GM18951 (cell line): ENCODE results near the gene MRPL11.
"Not testable (repeated sequence)": the region's sequence is repeated elsewhere in the genome, so short reads cannot be mapped to it uniquely, and the experiment has no call there.

Source experiments
- POLR2A ChIP-seq: IDR thresholded peaks from 4 replicates; pipeline ENCODE4 v1.6.1; 2011; ENCODE audit warnings: mild to moderate bottlenecking; ENCODE audit not compliant: insufficient read length, insufficient read depth; ENCODE audit errors: extremely low read depth
- in situ Hi-C: fragments of 300-500 bp; cut with MboI; formaldehyde crosslinking; loops from one replicate; pipeline ENCODE4 v1.12.0; 2022; ENCODE audit warnings: low sequenced_read_pairs, mixed read lengths, inconsistent platforms; ENCODE audit not compliant: unreplicated experiment

Gene MRPL11

DNA sequence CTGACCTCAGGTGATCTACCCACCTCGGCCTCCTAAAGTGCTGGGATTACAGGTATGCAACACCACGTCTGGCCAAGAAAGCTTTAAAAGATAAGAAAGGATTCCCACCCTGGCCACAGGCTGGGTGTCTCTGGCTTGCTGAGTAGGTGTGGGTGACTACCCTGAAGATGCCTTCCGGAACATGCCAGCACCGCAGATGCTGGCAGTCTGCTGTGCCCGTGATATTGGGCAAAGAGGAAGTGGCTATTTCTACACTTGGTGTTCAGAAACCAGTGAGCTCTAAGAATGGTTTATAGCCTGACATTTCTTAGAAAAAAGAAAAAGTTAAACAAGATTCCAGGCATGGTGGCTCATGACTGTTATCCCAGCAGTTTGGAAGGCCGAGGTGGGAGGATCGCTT is 6.1 kb downstream of the MRPL11 start:
- in situ Hi-C loops: no loop called here
- TF ChIP-seq POLR2A: no peak

- in situ Hi-C loops: not testable (repeated sequence)
Measured at GRCh38 chr11:66431871-66432329, 6.7 kb downstream of the MRPL11 start.

GRCh38 chr11:66431287-66431686 is 7.4 kb downstream of the MRPL11 start:
- in situ Hi-C loops: not testable (repeated sequence)

DNA sequence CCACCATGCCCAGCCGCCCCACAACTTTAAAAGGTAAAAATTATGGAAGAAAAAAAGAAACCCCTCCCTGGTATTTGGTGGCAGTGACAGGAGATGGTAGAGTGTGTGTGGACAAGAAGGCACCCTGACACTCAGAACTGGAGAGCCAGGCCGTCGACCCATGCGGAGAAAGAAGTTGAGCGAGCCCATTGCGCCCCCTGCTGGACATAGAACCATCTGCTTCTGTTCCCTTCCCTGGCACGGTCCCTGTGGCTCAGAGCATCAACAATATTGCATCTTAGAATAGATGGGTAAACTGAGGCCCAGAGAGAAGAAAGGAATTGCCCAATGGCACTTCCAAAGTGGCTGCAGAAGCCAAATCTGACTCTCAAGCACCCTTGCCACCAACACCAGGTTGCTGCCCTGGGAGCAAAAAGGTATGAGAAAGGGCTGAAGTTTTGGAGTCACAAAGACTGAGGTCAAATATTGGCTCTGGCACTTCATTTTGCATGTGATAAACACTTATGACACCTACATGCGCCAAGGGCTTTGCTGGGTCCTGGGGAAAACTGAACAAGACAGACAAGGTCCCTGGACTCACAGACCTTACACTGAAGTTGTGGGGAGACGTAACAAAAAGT is 8.6 kb downstream of the MRPL11 start:
- TF ChIP-seq POLR2A: no peak
- in situ Hi-C loops: no loop called here

- no peak for TF ChIP-seq POLR2A
- in situ Hi-C loops: no loop called here
Measured at GRCh38 chr11:66428933-66429332, 9.7 kb downstream of the MRPL11 start.

GRCh38 chr11:66426314-66426713 is 12.3 kb downstream of the MRPL11 start:
- TF ChIP-seq POLR2A: no peak
- in situ Hi-C loops: no loop called here

DNA sequence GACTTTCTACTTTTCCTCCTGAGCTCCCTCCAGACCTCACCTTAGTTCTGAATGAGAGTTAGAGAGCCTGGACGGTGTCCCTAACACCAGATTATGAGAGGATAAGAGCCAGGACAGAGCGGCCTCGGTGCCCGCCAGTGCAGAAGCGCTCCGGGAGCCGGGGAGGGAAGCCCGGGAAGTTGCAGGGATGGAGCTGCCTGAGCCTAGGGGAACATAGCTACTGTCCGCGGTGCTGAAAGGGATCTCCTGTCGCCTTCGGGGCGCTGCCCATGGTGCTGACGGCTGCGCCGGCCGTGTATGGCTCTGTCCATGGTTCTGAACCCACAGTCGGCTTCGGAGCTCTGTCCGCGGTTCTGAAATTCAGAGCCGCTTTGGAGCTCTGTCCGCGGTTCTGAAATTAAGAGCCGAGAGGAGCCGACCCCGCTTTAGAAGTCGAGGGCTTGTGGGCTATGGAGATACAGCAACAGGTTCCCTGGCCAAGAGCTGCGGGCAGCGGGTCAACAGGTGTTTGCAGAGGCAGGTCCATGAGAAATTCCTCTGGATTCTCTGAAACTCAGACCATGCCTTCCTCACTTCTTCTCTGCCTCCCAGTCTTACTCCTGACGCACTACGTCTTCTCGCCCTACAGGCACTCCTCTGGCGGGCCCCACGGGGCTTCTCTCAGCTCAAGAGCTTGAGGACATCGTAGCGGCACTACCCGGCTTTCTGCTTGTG is 17.0 kb downstream of the MRPL11 start:
- in situ Hi-C loops: no loop called here
- no peak for TF ChIP-seq POLR2A

GRCh38 chr11:66420671-66421476 is 17.8 kb downstream of the MRPL11 start, which contains the start of gene NPAS4:
TSS of gene NPAS4 (plus strand) at chr11:66421035. CDS start at chr11:66421180, 145 bp downstream.
- in situ Hi-C loops: no loop called here
- TF ChIP-seq POLR2A: no peak

- in situ Hi-C loops: no loop called here
- no peak for TF ChIP-seq POLR2A
Measured at GRCh38 chr11:66419825-66420224, 18.8 kb downstream of the MRPL11 start.

GRCh38 chr11:66418986-66419308 is 19.7 kb downstream of the MRPL11 start:
- TF ChIP-seq POLR2A: no peak
- in situ Hi-C loops: no loop called here

DNA sequence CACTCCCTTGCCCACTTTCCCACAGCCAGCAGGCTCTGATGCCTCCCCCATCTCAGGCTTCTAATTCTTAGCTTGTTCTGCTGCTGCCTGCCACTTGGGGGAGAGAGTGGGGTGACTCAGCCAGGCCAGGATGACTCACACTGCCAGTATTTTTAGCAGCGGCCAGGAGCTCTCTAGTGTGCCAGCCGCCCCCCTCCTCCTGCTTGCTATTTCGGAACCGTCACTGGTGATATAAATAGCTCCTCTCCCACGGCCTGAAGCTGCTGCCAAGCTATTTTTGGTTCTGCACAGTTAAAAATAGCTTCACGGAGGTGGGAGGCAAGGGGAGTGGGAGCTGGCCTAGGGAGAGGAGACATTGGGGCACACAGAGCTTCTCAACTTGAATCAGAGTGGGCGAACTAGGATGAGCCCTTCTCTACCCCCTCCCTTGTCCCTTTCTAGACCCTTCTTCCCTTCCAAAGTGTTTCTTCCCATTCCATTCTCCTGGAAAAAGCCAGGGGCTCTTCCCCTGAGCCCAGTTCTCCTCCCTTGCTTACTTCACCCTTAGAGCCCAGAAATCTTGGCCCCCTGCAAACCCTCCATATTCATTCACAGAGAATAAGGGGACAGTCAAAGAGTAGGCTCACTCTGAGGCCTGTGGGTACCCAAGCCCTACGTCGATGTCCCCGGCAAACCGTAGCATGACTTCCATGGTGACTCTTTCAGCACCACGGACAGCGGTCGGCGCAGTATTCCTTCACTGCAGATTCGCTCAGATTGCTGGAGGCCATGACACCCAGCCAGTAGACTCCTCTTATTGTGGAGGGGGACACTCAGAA is 20.3 kb downstream of the MRPL11 start:
- no peak for TF ChIP-seq POLR2A
- in situ Hi-C loops: no loop called here

- in situ Hi-C loops: no loop called here
- no peak for TF ChIP-seq POLR2A
Measured at GRCh38 chr11:66417000-66417399, 21.6 kb downstream of the MRPL11 start.

DNA sequence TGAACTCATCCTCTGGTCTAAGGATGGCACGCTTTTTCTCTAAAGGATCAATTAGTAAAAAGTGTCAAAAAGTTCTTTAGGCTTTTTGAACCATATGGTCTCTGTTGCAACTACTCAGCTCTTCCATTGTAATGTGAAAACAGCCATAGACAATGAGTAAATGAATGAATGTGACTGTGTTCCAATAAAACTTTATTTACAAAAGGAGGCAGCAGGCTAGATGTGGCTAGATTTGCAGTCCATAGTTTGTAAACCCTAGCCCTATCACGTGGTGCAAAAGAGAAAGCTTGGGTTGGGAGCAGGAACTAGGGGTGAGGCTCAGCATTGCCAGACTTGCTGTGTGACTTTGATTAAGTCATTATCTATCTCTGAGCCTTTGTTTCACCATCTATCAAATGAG is 23.2 kb downstream of the MRPL11 start:
- TF ChIP-seq POLR2A: no peak
- in situ Hi-C loops: no loop called here
